Fibroblast of lung (primary cell): Measurements from ENCODE around the gene MIA2. TPM values are rescaled to one million over a fixed set of nuclear protein-coding genes. Genes with fewer than 3 reads are reported as not detected.
"Not testable (repeated sequence)": the region's sequence is repeated elsewhere in the genome, so short reads cannot be mapped to it uniquely, and the experiment has no call there.

Experiments used
- DNase-seq, 2 donors: peaks; one replicate each; pipeline versions ENCODE4 v3.0.0 to v3.0.0-alpha.2; 2010; ENCODE audit warnings: low read depth in 2 of 2
- H2AFZ ChIP-seq: 2 replicates; pipeline ENCODE4 v1.5.1; 2012; ENCODE audit warnings: low read length, control low read depth, inconsistent platforms
- H3K27ac ChIP-seq: 2 replicates; pipeline ENCODE4 v1.5.1; 2011; ENCODE audit warnings: low read length, control low read depth; ENCODE audit not compliant: insufficient read depth
- H3K27me3 ChIP-seq: 2 replicates; pipeline ENCODE4 v1.5.1; 2011; ENCODE audit warnings: mild to moderate bottlenecking, low read length; ENCODE audit not compliant: control insufficient read depth, insufficient read depth
- H3K36me3 ChIP-seq: 2 replicates; pipeline ENCODE4 v1.5.1; 2011; ENCODE audit warnings: low read length; ENCODE audit not compliant: control insufficient read depth, insufficient read depth
- H3K4me1 ChIP-seq: 2 replicates; pipeline ENCODE4 v1.5.1; 2011; ENCODE audit warnings: low read length; ENCODE audit not compliant: control insufficient read depth, insufficient read depth; ENCODE audit errors: extremely low read depth
- H3K4me2 ChIP-seq: 2 replicates; pipeline ENCODE4 v1.5.1; 2011; ENCODE audit warnings: low read length, control low read depth; ENCODE audit not compliant: insufficient read depth; ENCODE audit errors: extremely low read depth
- H3K4me3 ChIP-seq, 4 experiments: fragments of 200-600 bp in 1 of 4; sonication (generic) in 1 of 4; replicated peaks in 1 of 4; 2 replicates each; pipeline ENCODE4 v1.5.1; 2011 to 2016; ENCODE audit warnings: low read length in 4 of 4, low read depth in 3 of 4, mild to moderate bottlenecking in 3 of 4, control low read depth in 2 of 4, inconsistent platforms in 1 of 4, mixed read lengths in 1 of 4; ENCODE audit not compliant: insufficient read depth in 1 of 4; ENCODE audit errors: control extremely low read depth in 1 of 4
- H3K79me2 ChIP-seq: 2 replicates; pipeline ENCODE4 v1.5.1; 2012; ENCODE audit warnings: mild to moderate bottlenecking, low read length, inconsistent platforms; ENCODE audit not compliant: control insufficient read depth, insufficient read depth
- H3K9ac ChIP-seq: 2 replicates; pipeline ENCODE4 v1.5.1; 2011; ENCODE audit warnings: mild to moderate bottlenecking, low read length, control low read depth; ENCODE audit not compliant: insufficient read depth
- H3K9me3 ChIP-seq: 2 replicates; pipeline ENCODE4 v1.5.1; 2012; ENCODE audit warnings: low read depth, low read length; ENCODE audit not compliant: control insufficient read depth, insufficient read depth
- H4K20me1 ChIP-seq: 2 replicates; pipeline ENCODE4 v1.5.1; 2011; ENCODE audit warnings: low read length; ENCODE audit not compliant: control insufficient read depth, insufficient read depth; ENCODE audit errors: extremely low read depth
- CTCF ChIP-seq, 2 donors: IDR thresholded peaks in 1 of 2; conservative IDR thresholded peaks in 1 of 2; 1 replicate in 1 of 2; 2 replicates in 1 of 2; pipeline ENCODE4 v1.5.1; 2011 to 2012; ENCODE audit warnings: low read length in 2 of 2, control low read depth in 1 of 2, inconsistent platforms in 1 of 2, low read depth in 1 of 2, mild to moderate bottlenecking in 1 of 2
- EZH2 ChIP-seq: IDR thresholded peaks from 2 replicates; pipeline ENCODE4 v1.5.1; 2012; ENCODE audit warnings: low read length, control low read depth, mild to moderate bottlenecking; ENCODE audit errors: missing control alignments
- polyA plus RNA-seq, 2 donors: library from polyadenylated mRNA; depleted of rRNA in 1 of 2; stranded (reverse) in 1 of 2; unstranded in 1 of 2; fragments of >200 nt; gene quantifications; 2 replicates each; pipeline ENCODE4 v1.2.1, GENCODE V29; 2011 to 2012; ENCODE audit warnings: missing spikeins in 1 of 2
- total RNA-seq: library from RNA; depleted of rRNA; stranded (reverse); fragments of >200 nt; gene quantifications from 2 replicates; pipeline ENCODE4 v1.2.1, GENCODE V29; 2014

The MIA2 gene
- total and polyA plus RNA-seq, 2 donors (not counting 1 experiment from before 2014, with no cell fraction given) = 9.7 to 15.0 TPM

DNA sequence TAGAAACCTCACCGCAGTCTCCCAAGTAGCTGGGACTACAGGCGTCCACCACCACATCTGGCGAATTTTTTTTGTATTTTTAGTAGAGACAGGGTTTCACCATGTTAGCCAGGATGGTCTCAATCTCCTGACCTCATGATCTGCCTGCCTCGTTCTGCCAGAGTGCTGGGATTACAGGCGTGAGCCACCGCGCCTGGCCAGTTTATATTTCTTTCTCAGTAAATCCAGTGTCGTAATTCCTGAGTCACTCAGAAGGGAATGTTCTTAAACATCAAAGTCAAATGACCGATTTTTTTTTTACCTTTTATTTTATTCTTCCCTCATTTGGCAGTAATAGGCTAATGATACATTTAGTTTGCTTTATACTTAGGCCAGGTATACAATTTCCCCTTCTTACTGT lies 118.0 kb downstream of the MIA2 start:
- DNase-seq = peak in 1 of 2 donors; percentile 66
- no peak overlapping the region for H3K4me2 ChIP-seq
- no peak overlapping the region for H3K4me3 ChIP-seq
- no peaks in the 10 kb centered on the region for H3K4me1 ChIP-seq
- TF ChIP-seq CTCF (conservative IDR thresholded peaks at IDR 0.05 in 1 of 2, IDR thresholded peaks at IDR 0.05 in 1 of 2; ENCODE audit: low read depth in 1 of 2, low read length in 2 of 2) = no peak
- no peaks in the 10 kb centered on the region for H3K36me3 ChIP-seq
- no peak overlapping the region for H2AFZ ChIP-seq
- H3K27me3 ChIP-seq = no peaks in the 10 kb centered on the region
- no peak overlapping the region for H3K27ac ChIP-seq
- H3K9ac ChIP-seq = no peak overlapping the region
- H3K79me2 ChIP-seq = no peaks in the 10 kb centered on the region
- H3K9me3 ChIP-seq = no peaks in the 10 kb centered on the region
- H4K20me1 ChIP-seq = no peaks in the 10 kb centered on the region

- H3K27me3 ChIP-seq, H3K79me2 ChIP-seq, H4K20me1 ChIP-seq, H3K36me3 ChIP-seq, H2AFZ ChIP-seq, H3K4me3 ChIP-seq, H3K4me1 ChIP-seq, DNase-seq, H3K27ac ChIP-seq, H3K4me2 ChIP-seq, H3K9ac ChIP-seq, H3K9me3 ChIP-seq: not testable (repeated sequence)
Measured at GRCh38 chr14:39359069-39359468, 125.4 kb downstream of the MIA2 start.

DNA sequence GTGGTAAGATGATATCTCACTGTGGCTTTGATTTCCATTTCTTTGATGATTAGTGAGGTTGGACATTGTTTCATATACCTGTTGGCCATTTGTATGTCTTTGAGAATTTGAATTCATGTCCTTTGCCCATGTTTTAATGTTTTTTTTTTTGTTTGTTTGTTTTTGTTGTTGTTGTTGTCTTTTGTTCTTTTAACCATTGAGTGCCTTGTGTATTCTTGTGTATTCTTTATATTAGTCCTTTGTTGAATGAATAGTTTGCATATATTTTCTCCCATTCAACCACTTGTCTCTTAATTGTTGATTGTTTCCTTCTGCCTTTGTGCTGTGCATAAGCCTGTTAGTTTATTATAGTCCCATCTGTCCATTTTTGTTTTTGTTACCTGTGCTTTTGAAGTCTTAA lies 126.6 kb downstream of the MIA2 start:
- TF ChIP-seq CTCF (conservative IDR thresholded peaks at IDR 0.05 in 1 of 2, IDR thresholded peaks at IDR 0.05 in 1 of 2; ENCODE audit: low read depth in 1 of 2, low read length in 2 of 2) (no peak), EZH2 (no peak)
- no peak overlapping the region for H3K4me2 ChIP-seq
- no peaks in the 10 kb centered on the region for H3K36me3 ChIP-seq
- no peak overlapping the region for H3K27ac ChIP-seq
- no peak overlapping the region for H3K4me3 ChIP-seq
- H3K4me1 ChIP-seq = no peaks in the 10 kb centered on the region
- H3K9ac ChIP-seq = no peak overlapping the region
- no peak for DNase-seq
- no peaks in the 10 kb centered on the region for H3K27me3 ChIP-seq
- H4K20me1 ChIP-seq = no peaks in the 10 kb centered on the region
- no peaks in the 10 kb centered on the region for H3K9me3 ChIP-seq
- no peaks in the 10 kb centered on the region for H3K79me2 ChIP-seq
- H2AFZ ChIP-seq = no peak overlapping the region

GRCh38 chr14:39361556-39361955 lies 127.8 kb downstream of the MIA2 start:
- H2AFZ ChIP-seq, H4K20me1 ChIP-seq, H3K9me3 ChIP-seq, H3K4me2 ChIP-seq, H3K27ac ChIP-seq, DNase-seq, H3K79me2 ChIP-seq, H3K9ac ChIP-seq, H3K4me3 ChIP-seq, H3K4me1 ChIP-seq, H3K36me3 ChIP-seq, H3K27me3 ChIP-seq: not testable (repeated sequence)
